Neutrophil (primary cell): ENCODE data around the gene SEC22A.

Source experiments
- H3K27ac ChIP-seq: fragments of 200-600 bp; sonication (generic); 2 replicates; pipeline ENCODE4 v1.5.1; 2016; ENCODE audit warnings: mild to moderate bottlenecking, moderate library complexity
- H3K27me3 ChIP-seq: fragments of 200-600 bp; sonication (generic); 2 replicates; pipeline ENCODE4 v1.6.0; 2016; ENCODE audit warnings: mild to moderate bottlenecking
- H3K36me3 ChIP-seq: fragments of 200-600 bp; sonication (generic); 2 replicates; pipeline ENCODE4 v1.5.1; 2017
- H3K4me1 ChIP-seq, 2 experiments: fragments of 200-600 bp in 1 of 2; sonication (generic) in 1 of 2; 1 replicate in 1 of 2; 2 replicates in 1 of 2; pipeline versions ENCODE4 v1.5.1 to v1.6.1; 2013 to 2016; ENCODE audit warnings: low read depth in 1 of 2, low read length in 1 of 2, mild to moderate bottlenecking in 1 of 2, moderate library complexity in 1 of 2; ENCODE audit not compliant: control insufficient read depth in 1 of 2, insufficient read depth in 1 of 2
- H3K4me3 ChIP-seq, 2 experiments: fragments of 200-600 bp in 1 of 2; sonication (generic) in 1 of 2; 1 replicate in 1 of 2; 2 replicates in 1 of 2; pipeline ENCODE4 v1.5.1; 2013 to 2016; ENCODE audit warnings: low read depth in 1 of 2, low read length in 1 of 2, mild to moderate bottlenecking in 1 of 2, moderate library complexity in 1 of 2
- H3K9me3 ChIP-seq: fragments of 200-600 bp; sonication (generic); 2 replicates; pipeline ENCODE4 v1.5.1; 2016
- CTCF ChIP-seq: fragments of 200-600 bp; sonication (generic); IDR thresholded peaks from 2 replicates; pipeline ENCODE4 v1.5.1; 2016; ENCODE audit warnings: antibody characterized with exemption

SEC22A gene

GRCh38 chr3:123276346-123277006, 74.7 kb downstream of the SEC22A start:
- no peak overlapping the region for H3K4me3 ChIP-seq

GRCh38 chr3:123277106-123277505, 75.4 kb downstream of the SEC22A start:
- no peak for TF ChIP-seq CTCF
- no peak overlapping the region for H3K4me3 ChIP-seq
- peaks cover 10 to 11% of the 10 kb centered on the region in 2 experiments for H3K4me1 ChIP-seq
- no peak overlapping the region for H3K27ac ChIP-seq
- H3K27me3 ChIP-seq = no peaks in the 10 kb centered on the region
- H3K9me3 ChIP-seq = no peaks in the 10 kb centered on the region
- H3K36me3 ChIP-seq = peaks cover under 1% of the 10 kb centered on the region

More at GRCh38 chr3:123276346-123277006, 74.7 kb downstream of the SEC22A start:
- Histone ChIP-seq H3K9me3 (no peaks in the 10 kb centered on the region), H3K27me3 (no peaks in the 10 kb centered on the region), H3K27ac (no peak overlapping the region), H3K4me1 (peaks cover 10 to 11% of the 10 kb centered on the region in 2 experiments), H3K36me3 (peaks cover 6% of the 10 kb centered on the region)
- TF ChIP-seq CTCF = no peak

- Histone ChIP-seq H3K9me3 (no peaks in the 10 kb centered on the region), H3K4me3 (no peak overlapping the region), H3K27me3 (no peaks in the 10 kb centered on the region), H3K27ac (no peak overlapping the region), H3K4me1 (peaks cover 10 to 11% of the 10 kb centered on the region in 2 experiments), H3K36me3 (no peaks in the 10 kb centered on the region)
- TF ChIP-seq CTCF = no peak
Measured at GRCh38 chr3:123278446-123278845, 76.7 kb downstream of the SEC22A start.

- Histone ChIP-seq H3K27me3 (no peaks in the 10 kb centered on the region), H3K36me3 (no peaks in the 10 kb centered on the region), H3K27ac (no peak overlapping the region), H3K9me3 (no peaks in the 10 kb centered on the region), H3K4me1 (peaks cover 10 to 11% of the 10 kb centered on the region in 2 experiments), H3K4me3 (no peak overlapping the region)
- TF ChIP-seq CTCF = no peak
Measured at GRCh38 chr3:123279121-123279520, 77.4 kb downstream of the SEC22A start.

- Histone ChIP-seq H3K9me3 (no peaks in the 10 kb centered on the region), H3K27me3 (no peaks in the 10 kb centered on the region), H3K36me3 (no peaks in the 10 kb centered on the region), H3K4me3 (no peak overlapping the region), H3K4me1 (peaks cover 10 to 11% of the 10 kb centered on the region in 2 experiments), H3K27ac (no peak overlapping the region)
- no peak for TF ChIP-seq CTCF
Measured at GRCh38 chr3:123281406-123281805, 79.7 kb downstream of the SEC22A start.
